WTC11 (cell line): ENCODE results near the gene HHAT.

ENCODE experiments used
- ATF1 ChIP-seq: sonication (generic); formaldehyde crosslinking; IDR thresholded peaks from 2 replicates; pipeline ENCODE4 v1.8.1; 2023; ENCODE audit warnings: mild to moderate bottlenecking, moderate library complexity, missing genetic modification reagents
- CREB1 ChIP-seq: sonication (generic); formaldehyde crosslinking; IDR thresholded peaks from 2 replicates; pipeline ENCODE4 v1.8.0; 2023; ENCODE audit warnings: mild to moderate bottlenecking, missing genetic modification reagents
- FOXP1 ChIP-seq: sonication (generic); formaldehyde crosslinking; IDR thresholded peaks from 2 replicates; pipeline ENCODE4 v1.8.0; 2022; ENCODE audit warnings: missing genetic modification reagents, mild to moderate bottlenecking, moderate library complexity, borderline replicate concordance
- KAT7 ChIP-seq: sonication (generic); formaldehyde crosslinking; IDR thresholded peaks from 2 replicates; pipeline ENCODE4 v1.8.1; 2023; ENCODE audit warnings: missing genetic modification reagents, mild to moderate bottlenecking, borderline replicate concordance
- TF ChIP-seq, protein P1 (sequence below): fragments of 200-600 bp; IDR thresholded peaks from 2 replicates; pipeline ENCODE4 v1.8.0; 2022; ENCODE audit warnings: antibody characterized with exemption
- TF ChIP-seq, protein P2 (sequence below): sonication (generic); formaldehyde crosslinking; IDR thresholded peaks from 2 replicates; pipeline ENCODE4 v1.8.1; 2023; ENCODE audit warnings: mild to moderate bottlenecking, missing genetic modification reagents
- TF ChIP-seq, protein P3 (sequence below): sonication (generic); formaldehyde crosslinking; IDR thresholded peaks from 2 replicates; pipeline ENCODE4 v1.8.0; 2022; ENCODE audit warnings: mild to moderate bottlenecking, missing genetic modification reagents

DNA sequence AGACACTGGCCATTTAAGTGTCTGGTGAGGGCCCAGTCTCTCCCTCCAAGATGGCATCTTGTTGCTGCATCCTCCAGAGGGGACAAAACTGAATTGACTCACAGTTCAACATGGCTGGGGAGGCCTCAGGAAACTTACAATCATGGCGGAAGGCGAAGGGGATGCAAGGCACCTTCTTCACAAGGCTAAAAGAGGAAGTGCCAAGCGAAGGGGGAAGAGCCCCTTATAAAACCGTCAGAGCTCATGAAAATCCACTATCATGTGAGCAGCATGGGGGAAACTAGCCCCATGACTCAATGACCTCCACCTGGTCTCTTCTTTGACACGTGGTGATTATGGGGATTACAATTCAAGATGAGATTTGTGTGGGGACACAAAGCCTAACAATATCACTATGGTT lies 280.1 kb downstream of the HHAT start:
- TF ChIP-seq, protein P1, sequence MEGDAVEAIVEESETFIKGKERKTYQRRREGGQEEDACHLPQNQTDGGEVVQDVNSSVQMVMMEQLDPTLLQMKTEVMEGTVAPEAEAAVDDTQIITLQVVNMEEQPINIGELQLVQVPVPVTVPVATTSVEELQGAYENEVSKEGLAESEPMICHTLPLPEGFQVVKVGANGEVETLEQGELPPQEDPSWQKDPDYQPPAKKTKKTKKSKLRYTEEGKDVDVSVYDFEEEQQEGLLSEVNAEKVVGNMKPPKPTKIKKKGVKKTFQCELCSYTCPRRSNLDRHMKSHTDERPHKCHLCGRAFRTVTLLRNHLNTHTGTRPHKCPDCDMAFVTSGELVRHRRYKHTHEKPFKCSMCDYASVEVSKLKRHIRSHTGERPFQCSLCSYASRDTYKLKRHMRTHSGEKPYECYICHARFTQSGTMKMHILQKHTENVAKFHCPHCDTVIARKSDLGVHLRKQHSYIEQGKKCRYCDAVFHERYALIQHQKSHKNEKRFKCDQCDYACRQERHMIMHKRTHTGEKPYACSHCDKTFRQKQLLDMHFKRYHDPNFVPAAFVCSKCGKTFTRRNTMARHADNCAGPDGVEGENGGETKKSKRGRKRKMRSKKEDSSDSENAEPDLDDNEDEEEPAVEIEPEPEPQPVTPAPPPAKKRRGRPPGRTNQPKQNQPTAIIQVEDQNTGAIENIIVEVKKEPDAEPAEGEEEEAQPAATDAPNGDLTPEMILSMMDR: no peak
- TF ChIP-seq KAT7 (CRISPR knock-in tag) (no peak), FOXP1 (CRISPR knock-in tag) (no peak), ATF1 (CRISPR knock-in tag) (no peak), CREB1 (no peak)
- TF ChIP-seq, protein P2, sequence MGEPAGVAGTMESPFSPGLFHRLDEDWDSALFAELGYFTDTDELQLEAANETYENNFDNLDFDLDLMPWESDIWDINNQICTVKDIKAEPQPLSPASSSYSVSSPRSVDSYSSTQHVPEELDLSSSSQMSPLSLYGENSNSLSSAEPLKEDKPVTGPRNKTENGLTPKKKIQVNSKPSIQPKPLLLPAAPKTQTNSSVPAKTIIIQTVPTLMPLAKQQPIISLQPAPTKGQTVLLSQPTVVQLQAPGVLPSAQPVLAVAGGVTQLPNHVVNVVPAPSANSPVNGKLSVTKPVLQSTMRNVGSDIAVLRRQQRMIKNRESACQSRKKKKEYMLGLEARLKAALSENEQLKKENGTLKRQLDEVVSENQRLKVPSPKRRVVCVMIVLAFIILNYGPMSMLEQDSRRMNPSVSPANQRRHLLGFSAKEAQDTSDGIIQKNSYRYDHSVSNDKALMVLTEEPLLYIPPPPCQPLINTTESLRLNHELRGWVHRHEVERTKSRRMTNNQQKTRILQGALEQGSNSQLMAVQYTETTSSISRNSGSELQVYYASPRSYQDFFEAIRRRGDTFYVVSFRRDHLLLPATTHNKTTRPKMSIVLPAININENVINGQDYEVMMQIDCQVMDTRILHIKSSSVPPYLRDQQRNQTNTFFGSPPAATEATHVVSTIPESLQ (CRISPR knock-in tag): no peak
- TF ChIP-seq, protein P3, sequence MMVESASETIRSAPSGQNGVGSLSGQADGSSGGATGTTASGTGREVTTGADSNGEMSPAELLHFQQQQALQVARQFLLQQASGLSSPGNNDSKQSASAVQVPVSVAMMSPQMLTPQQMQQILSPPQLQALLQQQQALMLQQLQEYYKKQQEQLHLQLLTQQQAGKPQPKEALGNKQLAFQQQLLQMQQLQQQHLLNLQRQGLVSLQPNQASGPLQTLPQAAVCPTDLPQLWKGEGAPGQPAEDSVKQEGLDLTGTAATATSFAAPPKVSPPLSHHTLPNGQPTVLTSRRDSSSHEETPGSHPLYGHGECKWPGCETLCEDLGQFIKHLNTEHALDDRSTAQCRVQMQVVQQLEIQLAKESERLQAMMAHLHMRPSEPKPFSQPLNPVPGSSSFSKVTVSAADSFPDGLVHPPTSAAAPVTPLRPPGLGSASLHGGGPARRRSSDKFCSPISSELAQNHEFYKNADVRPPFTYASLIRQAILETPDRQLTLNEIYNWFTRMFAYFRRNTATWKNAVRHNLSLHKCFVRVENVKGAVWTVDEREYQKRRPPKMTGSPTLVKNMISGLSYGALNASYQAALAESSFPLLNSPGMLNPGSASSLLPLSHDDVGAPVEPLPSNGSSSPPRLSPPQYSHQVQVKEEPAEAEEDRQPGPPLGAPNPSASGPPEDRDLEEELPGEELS: no peak
